Kidney epithelial cell (primary cell): ENCODE measurements around the gene FKRP. TPM values are rescaled to one million over a fixed set of nuclear protein-coding genes. Genes with fewer than 3 reads are reported as not detected.

Source experiments
- DNase-seq: peaks from one replicate; pipeline ENCODE4 v3.0.0-alpha.2; 2010; ENCODE audit warnings: low read depth
- H3K27me3 ChIP-seq: 2 replicates; pipeline ENCODE4 v1.6.0; 2011; ENCODE audit warnings: low read length; ENCODE audit not compliant: control insufficient read depth, insufficient read depth
- H3K36me3 ChIP-seq: 2 replicates; pipeline ENCODE4 v1.5.1; 2011; ENCODE audit warnings: low read length; ENCODE audit not compliant: control insufficient read depth, insufficient read depth
- H3K4me3 ChIP-seq: 2 replicates; pipeline ENCODE4 v1.5.1; 2011; ENCODE audit warnings: low read depth, mild to moderate bottlenecking, control low read depth, low read length
- total RNA-seq: library from RNA; depleted of rRNA; stranded (reverse); fragments of >200 nt; gene quantifications from 2 replicates; pipeline ENCODE4 v1.2.3, GENCODE V29; 2015
- TF ChIP-seq, protein P1 (sequence below): IDR thresholded peaks from 2 replicates; pipeline ENCODE4 v1.5.1; 2011; ENCODE audit warnings: mild to moderate bottlenecking, moderate library complexity, low read length, control low read depth, inconsistent platforms; ENCODE audit not compliant: insufficient read depth, poor library complexity, severe bottlenecking

FKRP gene, protein sequence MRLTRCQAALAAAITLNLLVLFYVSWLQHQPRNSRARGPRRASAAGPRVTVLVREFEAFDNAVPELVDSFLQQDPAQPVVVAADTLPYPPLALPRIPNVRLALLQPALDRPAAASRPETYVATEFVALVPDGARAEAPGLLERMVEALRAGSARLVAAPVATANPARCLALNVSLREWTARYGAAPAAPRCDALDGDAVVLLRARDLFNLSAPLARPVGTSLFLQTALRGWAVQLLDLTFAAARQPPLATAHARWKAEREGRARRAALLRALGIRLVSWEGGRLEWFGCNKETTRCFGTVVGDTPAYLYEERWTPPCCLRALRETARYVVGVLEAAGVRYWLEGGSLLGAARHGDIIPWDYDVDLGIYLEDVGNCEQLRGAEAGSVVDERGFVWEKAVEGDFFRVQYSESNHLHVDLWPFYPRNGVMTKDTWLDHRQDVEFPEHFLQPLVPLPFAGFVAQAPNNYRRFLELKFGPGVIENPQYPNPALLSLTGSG
- total RNA-seq = 25.7 and 41.7 TPM in 2 replicates

DNA sequence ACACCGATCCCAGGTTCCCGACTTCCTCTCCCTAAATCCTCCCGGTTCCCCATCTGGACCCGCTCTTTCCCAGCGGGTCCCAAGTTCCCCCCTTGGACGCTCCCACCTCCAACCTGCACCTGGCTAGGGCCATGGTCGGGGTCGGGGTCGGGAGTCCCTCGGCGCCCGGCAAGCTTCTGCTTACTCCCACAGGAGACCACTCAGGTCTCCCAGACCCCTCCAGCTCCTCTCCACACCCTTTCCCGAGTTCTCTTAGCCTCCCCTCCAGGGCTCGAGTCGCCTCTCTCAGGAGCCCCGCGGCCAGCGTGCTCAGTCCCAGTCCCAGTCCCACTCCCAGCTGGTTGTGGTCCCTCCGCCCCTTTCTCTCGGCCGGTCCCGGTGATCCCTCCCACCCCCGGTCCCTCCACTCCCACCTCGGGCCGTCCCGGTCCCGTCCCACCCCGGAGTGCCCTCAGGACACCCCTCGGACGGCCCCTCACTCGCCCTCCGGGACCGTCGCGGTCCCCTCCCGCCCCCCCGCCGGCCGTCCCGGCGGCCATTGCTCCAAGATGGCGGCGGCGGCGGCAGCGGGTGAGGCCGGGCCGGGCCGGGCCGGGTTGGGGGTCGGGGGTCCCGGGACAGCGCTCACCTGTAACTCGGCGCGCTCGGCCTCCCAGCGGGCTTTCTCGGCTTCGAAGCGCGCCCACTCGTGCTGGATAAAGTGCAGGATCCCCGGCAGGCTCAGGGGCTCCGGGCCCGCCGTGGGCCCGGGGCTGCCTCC is at the start of gene FKRP:
FKRP (plus strand) TSS at position 537 of the 760 bp plus-strand sequence. CDS start 9,394 bp downstream, outside the sequence.
- TF ChIP-seq, protein P1, sequence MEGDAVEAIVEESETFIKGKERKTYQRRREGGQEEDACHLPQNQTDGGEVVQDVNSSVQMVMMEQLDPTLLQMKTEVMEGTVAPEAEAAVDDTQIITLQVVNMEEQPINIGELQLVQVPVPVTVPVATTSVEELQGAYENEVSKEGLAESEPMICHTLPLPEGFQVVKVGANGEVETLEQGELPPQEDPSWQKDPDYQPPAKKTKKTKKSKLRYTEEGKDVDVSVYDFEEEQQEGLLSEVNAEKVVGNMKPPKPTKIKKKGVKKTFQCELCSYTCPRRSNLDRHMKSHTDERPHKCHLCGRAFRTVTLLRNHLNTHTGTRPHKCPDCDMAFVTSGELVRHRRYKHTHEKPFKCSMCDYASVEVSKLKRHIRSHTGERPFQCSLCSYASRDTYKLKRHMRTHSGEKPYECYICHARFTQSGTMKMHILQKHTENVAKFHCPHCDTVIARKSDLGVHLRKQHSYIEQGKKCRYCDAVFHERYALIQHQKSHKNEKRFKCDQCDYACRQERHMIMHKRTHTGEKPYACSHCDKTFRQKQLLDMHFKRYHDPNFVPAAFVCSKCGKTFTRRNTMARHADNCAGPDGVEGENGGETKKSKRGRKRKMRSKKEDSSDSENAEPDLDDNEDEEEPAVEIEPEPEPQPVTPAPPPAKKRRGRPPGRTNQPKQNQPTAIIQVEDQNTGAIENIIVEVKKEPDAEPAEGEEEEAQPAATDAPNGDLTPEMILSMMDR = no peak
- no peaks in the 10 kb centered on the region for H3K36me3 ChIP-seq
- H3K27me3 ChIP-seq = no peaks in the 10 kb centered on the region
- DNase-seq = no peak
- H3K4me3 ChIP-seq = peak within 1 kb of the TSS; percentile 98

DNA sequence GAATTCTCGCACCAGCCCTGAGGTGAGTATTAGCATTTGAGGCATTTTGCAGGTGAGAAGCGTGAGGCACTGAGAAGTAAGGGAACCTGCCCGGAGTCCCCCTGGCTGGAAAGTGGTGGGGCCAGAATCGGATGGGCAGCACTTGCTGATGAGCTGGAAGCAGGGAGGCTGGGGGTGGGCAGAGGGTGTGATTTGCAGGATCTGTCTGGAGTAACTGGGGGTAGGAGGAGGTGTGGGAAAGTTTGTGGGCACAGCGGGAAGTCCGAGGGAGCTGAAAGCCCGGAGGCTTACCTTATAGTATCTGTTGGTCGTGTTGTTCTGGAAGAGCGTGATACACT is 49.0 kb upstream of the FKRP start:
- TF ChIP-seq, protein P1 = no peak
- H3K27me3 ChIP-seq = no peaks in the 10 kb centered on the region
- no peak overlapping the region for H3K4me3 ChIP-seq
- H3K36me3 ChIP-seq = peaks cover 8% of the 10 kb centered on the region
- no peak for DNase-seq

DNA sequence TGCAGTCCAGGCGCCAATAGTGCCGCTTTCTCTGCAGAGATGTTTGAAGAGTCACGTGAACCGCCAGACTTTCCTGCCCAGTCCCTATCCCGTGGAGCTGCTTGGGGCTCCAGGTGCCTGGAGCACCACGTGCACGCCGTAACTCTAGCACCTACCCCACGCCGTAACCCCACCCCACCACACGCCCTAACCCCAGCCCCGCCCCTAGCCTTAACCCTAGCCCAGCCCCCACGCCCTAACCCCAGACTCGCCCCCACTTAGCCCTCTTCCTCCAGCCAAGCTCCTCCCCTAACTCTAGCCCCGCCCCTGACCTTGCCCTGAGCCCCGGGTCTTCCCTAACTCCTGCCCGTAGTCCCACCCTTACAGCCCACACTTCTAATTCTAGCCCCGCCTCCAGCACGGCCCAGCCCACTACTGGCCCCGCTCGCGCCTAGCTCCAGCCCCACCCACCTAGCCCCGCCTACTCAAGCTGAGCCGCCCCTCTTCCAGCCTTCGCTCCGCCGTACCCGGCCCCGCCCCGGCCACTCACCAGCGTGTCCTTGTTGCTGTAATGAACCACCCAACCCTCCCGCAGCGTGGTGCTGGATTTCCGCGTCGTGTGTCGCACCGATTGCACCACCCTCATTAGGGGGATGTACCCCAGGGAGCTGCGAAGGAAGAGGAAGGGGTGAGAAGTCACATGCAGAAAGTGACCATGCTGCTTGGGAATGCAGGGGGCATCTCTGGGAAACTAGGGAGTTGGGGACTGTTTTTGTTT is 48.5 kb upstream of the FKRP start:
- peak; percentile 29 for DNase-seq
- H3K4me3 ChIP-seq = no peak overlapping the region
- peaks cover 5% of the 10 kb centered on the region for H3K36me3 ChIP-seq
- no peaks in the 10 kb centered on the region for H3K27me3 ChIP-seq
- TF ChIP-seq, protein P1 = no peak

DNA sequence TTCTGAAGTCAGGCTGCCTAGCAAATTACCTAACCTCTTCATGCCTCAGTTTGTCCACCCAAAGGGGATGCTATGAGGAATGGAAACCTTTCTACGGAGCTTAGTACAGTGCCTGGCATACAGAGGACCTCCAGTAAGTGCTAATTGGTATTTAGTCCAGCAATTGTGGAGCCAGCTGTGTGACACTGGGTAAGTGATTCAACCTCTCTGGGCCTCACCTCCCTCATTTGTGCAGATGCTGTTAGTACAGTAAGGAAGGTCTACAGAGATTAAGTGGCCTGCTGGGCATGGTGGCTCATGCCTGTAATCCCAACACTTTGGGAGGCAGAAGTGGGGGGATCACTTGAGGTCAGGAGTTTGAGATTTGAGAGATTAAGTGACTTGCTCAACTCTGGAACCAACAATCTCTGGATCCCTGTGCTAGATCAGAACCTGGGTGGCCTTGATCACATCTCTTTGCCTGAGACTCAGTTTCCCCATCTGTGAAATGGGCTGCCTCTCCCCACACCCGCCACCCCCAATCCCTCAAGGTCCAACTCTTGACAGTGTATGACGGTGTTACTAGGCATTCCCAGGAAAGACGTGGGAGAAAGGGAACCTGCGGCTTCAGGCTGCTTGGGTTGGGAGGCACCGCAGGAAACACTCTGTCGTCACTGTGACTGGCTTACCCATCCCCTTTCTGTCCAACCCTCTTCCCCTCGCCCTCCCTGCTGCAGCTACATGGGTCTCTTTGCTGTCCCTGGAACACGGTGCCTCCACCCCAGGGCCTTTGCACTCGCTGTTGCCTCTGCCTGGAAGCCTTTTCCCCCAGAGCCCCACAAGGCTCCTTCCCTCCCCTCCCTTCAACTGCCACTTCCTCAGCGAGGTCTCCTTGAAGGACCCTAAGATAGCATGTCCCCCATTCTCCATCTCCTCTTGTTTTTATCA is 47.2 kb upstream of the FKRP start:
- H3K36me3 ChIP-seq = peaks cover 4% of the 10 kb centered on the region
- no peak overlapping the region for H3K4me3 ChIP-seq
- no peak for DNase-seq
- TF ChIP-seq, protein P1 = no peak
- H3K27me3 ChIP-seq = no peaks in the 10 kb centered on the region

DNA sequence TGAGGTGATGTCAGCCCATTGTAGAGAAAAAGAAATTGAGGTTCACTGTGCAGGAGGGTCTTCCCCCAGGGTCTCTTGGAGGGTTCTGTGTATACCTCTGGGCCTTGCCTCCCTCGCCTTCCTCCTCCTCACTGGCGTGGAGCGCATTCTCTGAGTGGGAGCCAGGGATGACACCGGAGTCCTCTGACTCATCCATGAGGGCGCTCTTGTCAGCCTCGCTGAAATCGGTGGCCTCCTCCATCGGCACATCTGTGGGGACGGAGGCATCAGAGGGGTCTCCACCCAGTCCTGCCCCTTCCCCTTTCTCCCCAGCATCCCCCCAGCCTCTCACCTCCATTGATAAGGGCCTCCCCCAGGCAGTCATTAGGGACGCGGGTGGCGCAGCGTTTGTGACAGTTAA is 45.2 kb upstream of the FKRP start:
- Histone ChIP-seq H3K36me3 (peaks cover 4% of the 10 kb centered on the region), H3K27me3 (no peaks in the 10 kb centered on the region), H3K4me3 (no peak overlapping the region)
- TF ChIP-seq, protein P1 = no peak
- no peak for DNase-seq
